Measurements from ENCODE around the gene FOXO3. TPM values are rescaled to one million over a fixed set of nuclear protein-coding genes. Genes with fewer than 3 reads are reported as not detected.

FOXO3 gene
- total RNA-seq, 2 donors from 2014 or later, result 16.4 to 20.3 TPM

GRCh38 chr6:108526739-108527174, 34.0 kb upstream of the FOXO3 start:
- peak; percentile 57 for DNase-seq

GRCh38 chr6:108528878-108529277, 31.8 kb upstream of the FOXO3 start:
- no peaks in the 10 kb centered on the region for H3K36me3 Mint-ChIP-seq (ENCODE audit: low read depth)
- Histone ChIP-seq H3K27ac (ENCODE audit: low read depth, low read length) (no peak overlapping the region), H3K4me3 (ENCODE audit: low read length) (no peak overlapping the region), H3K27me3 (ENCODE audit: control insufficient read depth, insufficient read depth, low read length, poor library complexity, severe bottlenecking) (no peaks in the 10 kb centered on the region), H3K4me1 (ENCODE audit: control insufficient read depth, insufficient read depth, low read length) (no peaks in the 10 kb centered on the region), H3K9ac (ENCODE audit: extremely low read depth, low read length, poor library complexity, severe bottlenecking) (no peak overlapping the region), H3K9me3 (ENCODE audit: control insufficient read depth, low read length) (no peaks in the 10 kb centered on the region), H3K36me3 (ENCODE audit: control insufficient read depth, insufficient read depth, low read length) (no peaks in the 10 kb centered on the region)
- H3K4me3 Mint-ChIP-seq, result no peak overlapping the region
- peaks cover 2% of the 10 kb centered on the region for H3K4me1 Mint-ChIP-seq
- WGBS, 2 experiments (ENCODE audit: insufficient coverage in 1 of 2, insufficient read length in 1 of 2), result 76 to 88% methylated on average over 2 to 3 of the region's 3 CpGs
- no peak for TF ChIP-seq CTCF (conservative IDR thresholded peaks at IDR 0.05)
- DNase-seq, result no peak
- H3K27ac Mint-ChIP-seq, result no peak overlapping the region
- H3K9me3 Mint-ChIP-seq, result no peaks in the 10 kb centered on the region
- H3K27me3 Mint-ChIP-seq (ENCODE audit: insufficient read depth), result peaks cover 4% of the 10 kb centered on the region

More at GRCh38 chr6:108526739-108527174, 34.0 kb upstream of the FOXO3 start:
- WGBS, 2 experiments (ENCODE audit: insufficient coverage in 1 of 2, insufficient read length in 1 of 2), result 80 to 83% methylated on average over 5 to 7 of the region's 7 CpGs
- Mint-ChIP-seq H3K36me3 (ENCODE audit: low read depth) (no peaks in the 10 kb centered on the region), H3K27me3 (ENCODE audit: insufficient read depth) (no peaks in the 10 kb centered on the region), H3K27ac (no peak overlapping the region), H3K4me1 (peaks cover 2% of the 10 kb centered on the region), H3K4me3 (no peak overlapping the region), H3K9me3 (no peaks in the 10 kb centered on the region)
- Histone ChIP-seq H3K27ac (ENCODE audit: low read depth, low read length) (no peak overlapping the region), H3K4me1 (ENCODE audit: control insufficient read depth, insufficient read depth, low read length) (no peaks in the 10 kb centered on the region), H3K36me3 (ENCODE audit: control insufficient read depth, insufficient read depth, low read length) (no peaks in the 10 kb centered on the region), H3K4me3 (ENCODE audit: low read length) (no peak overlapping the region), H3K27me3 (ENCODE audit: control insufficient read depth, insufficient read depth, low read length, poor library complexity, severe bottlenecking) (no peaks in the 10 kb centered on the region), H3K9ac (ENCODE audit: extremely low read depth, low read length, poor library complexity, severe bottlenecking) (no peak overlapping the region), H3K9me3 (ENCODE audit: control insufficient read depth, low read length) (no peaks in the 10 kb centered on the region)
- peak; percentile 87 for TF ChIP-seq CTCF (conservative IDR thresholded peaks at IDR 0.05)

- Mint-ChIP-seq H3K27me3 (ENCODE audit: insufficient read depth) (peaks cover 6% of the 10 kb centered on the region), H3K4me3 (no peak overlapping the region), H3K27ac (no peak overlapping the region), H3K9me3 (no peaks in the 10 kb centered on the region), H3K4me1 (no peaks in the 10 kb centered on the region), H3K36me3 (ENCODE audit: low read depth) (no peaks in the 10 kb centered on the region)
- DNase-seq, result peak; percentile 62
- Histone ChIP-seq H3K27me3 (ENCODE audit: control insufficient read depth, insufficient read depth, low read length, poor library complexity, severe bottlenecking) (no peaks in the 10 kb centered on the region), H3K4me1 (ENCODE audit: control insufficient read depth, insufficient read depth, low read length) (no peaks in the 10 kb centered on the region), H3K36me3 (ENCODE audit: control insufficient read depth, insufficient read depth, low read length) (no peaks in the 10 kb centered on the region), H3K27ac (ENCODE audit: low read depth, low read length) (no peak overlapping the region), H3K9ac (ENCODE audit: extremely low read depth, low read length, poor library complexity, severe bottlenecking) (no peak overlapping the region), H3K9me3 (ENCODE audit: control insufficient read depth, low read length) (no peaks in the 10 kb centered on the region), H3K4me3 (ENCODE audit: low read length) (no peak overlapping the region)
- TF ChIP-seq CTCF (conservative IDR thresholded peaks at IDR 0.05), result peak; percentile 70
- WGBS, 2 experiments (ENCODE audit: insufficient coverage in 1 of 2, insufficient read length in 1 of 2), result 91% methylated on average over 1 of the region's 1 CpG; no CpG with 5 or more reads in 1 of the 2 experiments
Observed at GRCh38 chr6:108531332-108531731, 29.4 kb upstream of the FOXO3 start.
